ENCODE results near the gene KRT76.

GRCh38 chr12:52791271-52792184 is 14.4 kb upstream of the KRT76 start:
- TF ChIP-seq, protein P1, sequence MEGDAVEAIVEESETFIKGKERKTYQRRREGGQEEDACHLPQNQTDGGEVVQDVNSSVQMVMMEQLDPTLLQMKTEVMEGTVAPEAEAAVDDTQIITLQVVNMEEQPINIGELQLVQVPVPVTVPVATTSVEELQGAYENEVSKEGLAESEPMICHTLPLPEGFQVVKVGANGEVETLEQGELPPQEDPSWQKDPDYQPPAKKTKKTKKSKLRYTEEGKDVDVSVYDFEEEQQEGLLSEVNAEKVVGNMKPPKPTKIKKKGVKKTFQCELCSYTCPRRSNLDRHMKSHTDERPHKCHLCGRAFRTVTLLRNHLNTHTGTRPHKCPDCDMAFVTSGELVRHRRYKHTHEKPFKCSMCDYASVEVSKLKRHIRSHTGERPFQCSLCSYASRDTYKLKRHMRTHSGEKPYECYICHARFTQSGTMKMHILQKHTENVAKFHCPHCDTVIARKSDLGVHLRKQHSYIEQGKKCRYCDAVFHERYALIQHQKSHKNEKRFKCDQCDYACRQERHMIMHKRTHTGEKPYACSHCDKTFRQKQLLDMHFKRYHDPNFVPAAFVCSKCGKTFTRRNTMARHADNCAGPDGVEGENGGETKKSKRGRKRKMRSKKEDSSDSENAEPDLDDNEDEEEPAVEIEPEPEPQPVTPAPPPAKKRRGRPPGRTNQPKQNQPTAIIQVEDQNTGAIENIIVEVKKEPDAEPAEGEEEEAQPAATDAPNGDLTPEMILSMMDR (IDR thresholded peaks at IDR 0.05), result no peak
- no peak for TF ChIP-seq POLR2A (IDR thresholded peaks at IDR 0.05)
- TF ChIP-seq POLR2AphosphoS5 (IDR thresholded peaks at IDR 0.05), result no peak
- no peak for TF ChIP-seq EP300 (IDR thresholded peaks at IDR 0.05; ENCODE audit: low read depth)
